Muscle of leg (tissue), 11 donors: ENCODE measurements around the gene SLC6A19. TPM values are rescaled to one million over a fixed set of nuclear protein-coding genes. Genes with fewer than 3 reads are reported as not detected.

ENCODE experiments used
- DNase-seq: peaks from one replicate; pipeline ENCODE4 v3.0.0; 2013
- H3K27ac ChIP-seq: one replicate; pipeline ENCODE4 v1.5.1; 2013; ENCODE audit warnings: mild to moderate bottlenecking, low read length, control low read depth
- H3K27me3 ChIP-seq: one replicate; pipeline ENCODE4 v1.6.1; 2013; ENCODE audit warnings: low read length; ENCODE audit not compliant: control insufficient read depth, insufficient read depth
- H3K36me3 ChIP-seq: one replicate; pipeline ENCODE4 v1.6.1; 2013; ENCODE audit warnings: low read length; ENCODE audit not compliant: control insufficient read depth, insufficient read depth
- H3K4me1 ChIP-seq: one replicate; pipeline ENCODE4 v1.6.1; 2013; ENCODE audit warnings: low read length; ENCODE audit not compliant: control insufficient read depth, insufficient read depth
- H3K4me3 ChIP-seq: one replicate; pipeline ENCODE4 v1.5.1; 2013; ENCODE audit warnings: low read length, control low read depth
- H3K9me3 ChIP-seq: replicated peaks from 2 replicates; pipeline ENCODE4 v1.6.1; 2013; ENCODE audit warnings: low read depth, low read length; ENCODE audit not compliant: control insufficient read depth
- WGBS: methylation state at CpG from one replicate; pipeline ENCODE4 v1.1.5; 2013; ENCODE audit warnings: missing lambda C conversion rate; ENCODE audit not compliant: insufficient coverage; 5-methylcytosine and 5-hydroxymethylcytosine counted together
- polyA plus RNA-seq, 8 donors: library from polyadenylated mRNA; unstranded; fragments of 120-200 nt; gene quantifications; one replicate each; pipeline versions ENCODE4 v1.2.1 to v1.2.3, GENCODE V29; 2013; ENCODE audit warnings: inconsistent platforms in 1 of 8, low replicate concordance in 1 of 8; ENCODE audit not compliant: insufficient read length in 8 of 8, insufficient read depth in 1 of 8
- total RNA-seq: library from RNA; stranded (reverse); fragments of 120-200 nt; gene quantifications from one replicate; pipeline ENCODE4 v1.2.4, GENCODE V29; 2013

Gene SLC6A19
- total and polyA plus RNA-seq, 9 donors = 0.03 to 9.9 (median 0.11) TPM; not detected in 4

- WGBS = 86% methylated on average over 20 of the region's 22 CpGs
- H3K36me3 ChIP-seq = no peaks in the 10 kb centered on the region
- no peak overlapping the region for H3K27ac ChIP-seq
- no peak for DNase-seq
- H3K4me1 ChIP-seq = peaks cover 11% of the 10 kb centered on the region
- H3K27me3 ChIP-seq = peaks cover 1% of the 10 kb centered on the region
- H3K9me3 ChIP-seq = peaks cover 3% of the 10 kb centered on the region
- H3K4me3 ChIP-seq = no peak overlapping the region
Observed at GRCh38 chr5:1172670-1173404, 28.6 kb upstream of the SLC6A19 start.

- Histone ChIP-seq H3K27ac (no peak overlapping the region), H3K4me3 (no peak overlapping the region), H3K27me3 (no peaks in the 10 kb centered on the region), H3K36me3 (no peaks in the 10 kb centered on the region), H3K9me3 (peaks cover 3% of the 10 kb centered on the region), H3K4me1 (peaks cover 7% of the 10 kb centered on the region)
- WGBS = 87% methylated on average over 20 of the region's 21 CpGs
- no peak for DNase-seq
Observed at GRCh38 chr5:1173485-1174070, 27.8 kb upstream of the SLC6A19 start.

GRCh38 chr5:1174122-1174936, 27.1 kb upstream of the SLC6A19 start:
- Histone ChIP-seq H3K9me3 (peaks cover 3% of the 10 kb centered on the region), H3K27me3 (no peaks in the 10 kb centered on the region), H3K4me3 (no peak overlapping the region), H3K27ac (no peak overlapping the region), H3K4me1 (peaks cover 12% of the 10 kb centered on the region), H3K36me3 (no peaks in the 10 kb centered on the region)
- WGBS = 43% methylated on average over 20 of the region's 27 CpGs
- peak; percentile 81 for DNase-seq

GRCh38 chr5:1175015-1175414, 26.4 kb upstream of the SLC6A19 start:
- Histone ChIP-seq H3K36me3 (no peaks in the 10 kb centered on the region), H3K4me3 (no peak overlapping the region), H3K27me3 (no peaks in the 10 kb centered on the region), H3K27ac (no peak overlapping the region), H3K9me3 (peaks cover 3% of the 10 kb centered on the region), H3K4me1 (peaks cover 12% of the 10 kb centered on the region)
- no CpG with 5 or more reads among the region's 8 CpGs for WGBS
- no peak for DNase-seq

GRCh38 chr5:1175801-1176472, 25.5 kb upstream of the SLC6A19 start:
- no peak overlapping the region for H3K27ac ChIP-seq
- no peak overlapping the region for H3K4me3 ChIP-seq
- H3K4me1 ChIP-seq = peaks cover 12% of the 10 kb centered on the region
- H3K36me3 ChIP-seq = no peaks in the 10 kb centered on the region
- H3K9me3 ChIP-seq = peaks cover 3% of the 10 kb centered on the region
- H3K27me3 ChIP-seq = no peaks in the 10 kb centered on the region
- WGBS = 91% methylated on average over 24 of the region's 26 CpGs
- no peak for DNase-seq

GRCh38 chr5:1176473-1177391, 24.7 kb upstream of the SLC6A19 start:
- H3K4me1 ChIP-seq = peaks cover 12% of the 10 kb centered on the region
- no peaks in the 10 kb centered on the region for H3K36me3 ChIP-seq
- no peaks in the 10 kb centered on the region for H3K27me3 ChIP-seq
- H3K27ac ChIP-seq = no peak overlapping the region
- DNase-seq = no peak
- 80% methylated on average over 40 of the region's 42 CpGs for WGBS
- no peak overlapping the region for H3K4me3 ChIP-seq
- H3K9me3 ChIP-seq = peaks cover 3% of the 10 kb centered on the region

GRCh38 chr5:1177826-1178528, 23.4 kb upstream of the SLC6A19 start:
- no peaks in the 10 kb centered on the region for H3K36me3 ChIP-seq
- 85% methylated on average over 22 of the region's 30 CpGs for WGBS
- DNase-seq = no peak
- H3K4me1 ChIP-seq = peaks cover 19% of the 10 kb centered on the region
- H3K27ac ChIP-seq = no peak overlapping the region
- H3K9me3 ChIP-seq = peaks cover 3% of the 10 kb centered on the region
- no peaks in the 10 kb centered on the region for H3K27me3 ChIP-seq
- no peak overlapping the region for H3K4me3 ChIP-seq

- no peaks in the 10 kb centered on the region for H3K36me3 ChIP-seq
- H3K4me3 ChIP-seq = no peak overlapping the region
- H3K27ac ChIP-seq = no peak overlapping the region
- peak; percentile 41 for DNase-seq
- H3K27me3 ChIP-seq = no peaks in the 10 kb centered on the region
- H3K4me1 ChIP-seq = peaks cover 22% of the 10 kb centered on the region
- peaks cover 3% of the 10 kb centered on the region for H3K9me3 ChIP-seq
- WGBS = 40% methylated on average over 21 of the region's 34 CpGs
Observed at GRCh38 chr5:1178529-1179382, 22.6 kb upstream of the SLC6A19 start.
